NCI-H345 treated with DMSO at 0.1 percent for 48 hours (cell line): ENCODE results near the gene LYRM2.
"Not testable (repeated sequence)": the region's sequence is repeated elsewhere in the genome, so short reads cannot be mapped to it uniquely, and the experiment has no call there.

Experiments used
- DNase-seq: peaks from one replicate; lab custom pipeline; 2025; ENCODE audit not compliant: unreplicated experiment; lab: John Stamatoyannopoulos, UW

The LYRM2 gene

GRCh38 chr6:89649682-89650081, 11.1 kb upstream of the LYRM2 start:
- DNase-seq = no peak

- DNase-seq = no peak
Observed at GRCh38 chr6:89644864-89645263, 6.3 kb upstream of the LYRM2 start.

DNA sequence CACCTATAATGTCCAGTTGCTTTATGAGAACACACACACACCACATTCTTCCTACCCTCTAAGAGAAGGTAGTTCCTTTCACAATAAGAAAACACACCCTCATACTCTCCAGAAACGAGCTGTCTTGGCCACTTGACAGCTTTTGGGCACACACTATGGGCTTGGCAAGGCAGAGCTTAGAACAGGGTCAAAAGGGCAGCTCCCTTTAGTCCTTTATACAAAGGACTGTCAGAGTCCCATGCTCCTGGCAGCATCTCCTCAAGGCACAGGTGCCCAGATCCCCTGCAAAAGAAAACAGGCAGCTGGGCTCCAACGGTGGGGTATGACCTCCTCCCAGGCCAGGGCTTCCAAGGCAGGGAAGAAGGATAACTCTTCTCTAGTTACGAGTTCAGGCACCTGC, 4.9 kb upstream of the LYRM2 start:
- no peak for DNase-seq

- DNase-seq = no peak
Observed at GRCh38 chr6:89642956-89643355, 4.4 kb upstream of the LYRM2 start.

GRCh38 chr6:89641581-89641980, 3.0 kb upstream of the LYRM2 start:
- DNase-seq = not testable (repeated sequence)

- no peak for DNase-seq
Observed at GRCh38 chr6:89640804-89641203, 2.3 kb upstream of the LYRM2 start.

- DNase-seq = no peak
Observed at GRCh38 chr6:89637960-89638319, 607 bp downstream of the LYRM2 start.

DNA sequence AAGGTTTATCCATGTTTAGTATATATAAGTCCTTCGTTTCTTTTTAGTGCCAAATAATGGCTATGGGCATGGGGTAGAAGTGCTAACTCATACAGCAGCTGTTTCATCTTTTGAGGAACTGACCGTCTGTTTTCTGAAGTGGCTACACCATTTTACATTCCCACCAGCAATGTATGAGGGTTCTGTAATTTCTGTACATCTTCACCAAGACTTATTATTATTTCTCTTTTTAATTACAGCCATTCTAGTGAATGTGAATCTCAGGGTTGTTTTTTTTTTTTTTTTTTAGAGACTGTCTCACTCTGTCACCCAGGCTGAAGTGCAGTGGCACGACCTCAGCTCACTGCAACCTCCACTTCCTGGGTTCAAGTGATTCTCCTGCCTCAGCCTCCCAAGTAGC, 2.1 kb downstream of the LYRM2 start:
- not testable (repeated sequence) for DNase-seq

DNA sequence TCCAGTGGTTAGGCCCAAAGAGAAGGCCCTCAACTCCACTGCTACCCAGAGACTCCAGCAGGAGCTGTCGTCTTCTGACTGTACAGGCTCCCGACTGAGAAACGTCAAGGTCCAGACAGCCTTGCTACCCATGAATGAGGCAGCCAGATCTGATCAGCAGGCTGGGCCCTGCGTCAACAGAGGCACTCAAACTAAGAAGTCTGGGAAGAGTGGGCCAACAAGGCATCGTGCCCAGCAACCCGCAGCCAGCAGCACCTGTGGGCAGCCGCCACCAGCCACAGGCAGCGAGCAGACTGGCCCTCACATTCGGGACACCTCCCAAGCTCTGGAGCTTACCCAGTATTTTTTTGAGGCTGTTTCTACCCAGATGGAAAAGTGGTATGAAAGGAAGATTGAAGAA, 8.1 kb downstream of the LYRM2 start:
- DNase-seq = no peak

- no peak for DNase-seq
Observed at GRCh38 chr6:89623749-89624148, 14.8 kb downstream of the LYRM2 start.

- DNase-seq = no peak
Observed at GRCh38 chr6:89619567-89619966, 19.0 kb downstream of the LYRM2 start.

DNA sequence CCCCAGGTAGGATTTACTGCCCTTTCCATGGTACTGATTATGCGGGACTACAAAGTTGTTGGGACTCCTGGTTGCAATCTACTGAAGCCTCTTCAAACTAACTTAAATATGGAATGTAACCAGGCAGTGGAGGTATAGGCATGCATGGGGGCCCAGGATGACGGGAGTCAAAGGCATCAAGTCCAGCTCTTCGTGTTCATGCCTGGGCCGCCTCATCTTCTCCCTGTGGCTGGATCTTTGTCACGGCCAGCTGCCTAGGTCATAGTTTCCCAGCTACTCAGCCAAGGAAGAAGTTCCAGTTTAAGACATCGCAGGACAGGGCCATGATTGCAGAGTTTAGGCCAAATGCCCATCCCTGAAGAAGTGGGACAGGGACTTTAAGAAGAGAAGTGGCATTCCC, 20.5 kb downstream of the LYRM2 start:
- DNase-seq = no peak

- no peak for DNase-seq
Observed at GRCh38 chr6:89616531-89616930, 22.0 kb downstream of the LYRM2 start.

GRCh38 chr6:89615882-89616281, 22.7 kb downstream of the LYRM2 start:
- DNase-seq = no peak

DNA sequence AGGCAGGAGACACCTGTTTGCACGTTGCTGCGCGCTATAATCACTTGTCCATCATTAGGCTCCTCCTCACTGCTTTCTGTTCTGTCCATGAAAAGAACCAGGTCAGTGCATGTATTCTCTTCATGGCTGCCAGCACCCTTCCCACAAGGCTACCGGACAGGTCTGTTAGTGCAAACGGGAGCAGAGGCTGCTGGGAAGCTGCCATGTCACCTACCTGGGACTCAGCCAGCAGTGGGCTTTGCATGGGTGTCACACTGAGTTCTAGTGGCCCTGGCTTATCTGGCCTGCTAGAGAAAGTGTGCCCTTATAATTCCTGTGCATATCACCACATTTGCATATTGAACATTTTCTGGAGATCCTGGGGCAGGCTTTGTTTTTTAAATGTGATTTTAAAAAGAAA, 24.8 kb downstream of the LYRM2 start:
- DNase-seq = no peak

GRCh38 chr6:89612121-89612520, 26.4 kb downstream of the LYRM2 start:
- DNase-seq = no peak

DNA sequence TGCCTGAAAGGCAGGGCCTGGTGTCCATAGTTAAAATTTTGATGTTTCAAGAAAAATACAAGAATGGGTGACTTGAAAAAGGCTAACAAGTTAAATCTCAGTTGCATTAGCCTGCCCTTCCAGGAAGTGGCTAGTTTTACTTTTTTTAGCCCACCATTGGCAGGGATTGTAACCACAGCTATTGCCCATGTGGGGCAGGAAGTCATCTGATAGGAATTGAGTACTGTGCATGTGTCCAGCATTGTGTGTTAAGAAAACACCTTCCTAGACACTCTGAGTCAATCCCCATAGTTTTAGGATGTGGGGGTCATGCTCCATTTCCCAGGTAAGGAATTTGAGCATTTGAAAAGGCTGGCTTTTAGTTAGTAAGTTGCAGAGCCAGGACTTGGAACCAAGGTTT, 26.9 kb downstream of the LYRM2 start:
- DNase-seq = no peak

DNA sequence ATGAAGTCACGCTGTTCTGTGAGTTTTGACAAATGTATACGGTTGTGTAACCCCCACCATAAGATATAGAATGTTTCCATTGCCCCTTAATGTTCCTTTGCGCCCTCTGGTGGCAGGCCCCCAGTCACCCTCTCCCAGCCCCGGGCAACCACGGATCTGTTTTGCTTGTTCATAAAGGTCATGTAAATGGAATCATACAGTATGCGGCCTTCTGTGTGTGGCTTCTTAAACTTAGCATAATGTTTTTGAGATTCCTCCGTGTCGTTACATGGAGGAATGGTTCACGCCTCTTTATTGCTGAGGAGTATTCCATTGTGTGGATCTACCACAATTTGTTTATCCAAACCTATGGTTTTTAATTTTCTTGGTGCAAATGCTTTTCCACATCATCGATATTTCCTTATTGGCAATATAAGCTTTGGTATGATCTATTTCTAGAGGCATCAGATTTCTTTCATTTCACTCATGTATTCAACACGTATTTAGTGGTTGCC, 28.4 kb downstream of the LYRM2 start:
- DNase-seq = no peak

GRCh38 chr6:89605861-89606260, 32.7 kb downstream of the LYRM2 start:
- DNase-seq = no peak

DNA sequence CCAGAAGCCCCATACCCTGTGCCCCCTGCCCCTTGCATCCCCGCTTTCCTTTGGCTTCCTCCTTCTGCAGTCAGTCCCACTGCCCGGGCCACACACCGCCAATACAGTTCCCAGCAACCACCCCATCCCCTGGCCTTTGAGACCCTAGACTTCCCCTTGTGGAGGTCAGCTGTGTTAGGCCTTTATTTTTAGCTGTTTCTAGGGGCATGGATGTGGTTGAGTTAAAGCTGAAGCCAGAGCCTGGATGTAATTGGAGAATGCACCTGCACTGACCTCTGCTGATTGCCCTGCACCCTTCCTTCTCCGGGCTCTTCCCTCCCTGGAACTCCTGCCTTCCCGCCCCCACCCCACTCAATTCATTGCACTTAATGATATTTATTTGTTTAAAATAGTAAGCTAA, 33.9 kb downstream of the LYRM2 start:
- DNase-seq = no peak

DNA sequence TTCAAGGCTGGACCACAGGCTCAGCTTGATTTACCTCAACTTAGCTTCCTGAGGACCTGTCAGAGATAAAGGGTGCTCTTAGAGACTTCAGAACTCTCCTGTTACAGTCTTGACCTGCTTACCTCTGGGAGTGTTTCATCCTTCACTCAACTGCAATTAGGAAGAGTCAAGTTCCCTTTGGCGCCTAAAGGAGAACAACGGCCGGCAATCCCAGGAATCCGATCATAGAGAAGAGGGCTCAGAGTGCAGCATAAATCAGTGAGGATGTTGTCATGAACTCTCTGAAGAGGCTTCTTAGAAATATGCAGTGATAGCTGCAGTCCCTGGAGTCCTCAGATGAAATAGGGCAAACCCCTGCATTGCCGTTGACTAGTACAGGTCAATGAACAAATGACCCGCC, 36.4 kb downstream of the LYRM2 start:
- DNase-seq = no peak

DNA sequence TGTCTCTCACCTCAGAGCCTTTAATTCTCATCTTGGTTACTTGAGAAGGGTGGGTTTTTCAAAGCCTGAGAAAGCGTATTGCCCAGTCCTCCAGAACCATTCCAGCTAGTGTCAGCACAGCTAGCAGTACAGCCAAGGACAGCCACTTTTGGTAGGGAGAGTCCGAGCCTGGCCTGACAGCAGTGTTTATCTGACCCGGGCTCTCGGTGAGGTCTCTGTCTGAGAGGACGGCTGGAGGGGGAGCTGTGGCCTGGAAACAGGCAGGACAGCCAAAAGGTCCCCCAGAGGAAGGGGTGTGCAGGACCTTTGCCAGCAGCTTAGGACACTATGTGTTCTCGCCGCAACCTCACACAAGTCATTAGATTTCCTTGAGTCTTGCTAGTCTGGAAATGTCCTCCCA, 38.8 kb downstream of the LYRM2 start:
- DNase-seq = no peak

DNA sequence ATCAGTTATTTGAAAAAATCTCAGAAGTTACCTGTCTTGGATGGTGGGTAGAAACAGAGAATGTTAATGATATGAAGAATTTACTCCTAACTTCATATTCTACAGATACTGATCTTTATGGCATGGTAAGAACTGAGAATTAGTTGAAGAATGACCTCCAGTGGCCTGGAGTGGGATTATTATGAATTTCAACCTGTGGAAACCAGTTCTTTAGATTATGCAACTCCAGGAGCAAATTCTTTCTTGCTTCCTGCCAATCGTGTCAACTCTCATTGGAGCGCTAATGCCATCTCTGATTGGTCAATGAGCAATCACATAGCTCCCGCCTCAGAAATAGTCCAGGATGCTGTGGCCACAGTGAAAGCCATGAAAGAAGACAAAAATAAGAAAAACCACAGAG, 40.6 kb downstream of the LYRM2 start:
- DNase-seq = no peak

GRCh38 chr6:89597372-89597771, 41.2 kb downstream of the LYRM2 start:
- no peak for DNase-seq
